NCI-H345 treated with DMSO at 0.1 percent for 48 hours (cell line): ENCODE results near the gene AK8.

ENCODE experiments used
- DNase-seq: peaks from one replicate; lab custom pipeline; 2025; ENCODE audit not compliant: unreplicated experiment; lab: John Stamatoyannopoulos, UW

The AK8 gene

DNA sequence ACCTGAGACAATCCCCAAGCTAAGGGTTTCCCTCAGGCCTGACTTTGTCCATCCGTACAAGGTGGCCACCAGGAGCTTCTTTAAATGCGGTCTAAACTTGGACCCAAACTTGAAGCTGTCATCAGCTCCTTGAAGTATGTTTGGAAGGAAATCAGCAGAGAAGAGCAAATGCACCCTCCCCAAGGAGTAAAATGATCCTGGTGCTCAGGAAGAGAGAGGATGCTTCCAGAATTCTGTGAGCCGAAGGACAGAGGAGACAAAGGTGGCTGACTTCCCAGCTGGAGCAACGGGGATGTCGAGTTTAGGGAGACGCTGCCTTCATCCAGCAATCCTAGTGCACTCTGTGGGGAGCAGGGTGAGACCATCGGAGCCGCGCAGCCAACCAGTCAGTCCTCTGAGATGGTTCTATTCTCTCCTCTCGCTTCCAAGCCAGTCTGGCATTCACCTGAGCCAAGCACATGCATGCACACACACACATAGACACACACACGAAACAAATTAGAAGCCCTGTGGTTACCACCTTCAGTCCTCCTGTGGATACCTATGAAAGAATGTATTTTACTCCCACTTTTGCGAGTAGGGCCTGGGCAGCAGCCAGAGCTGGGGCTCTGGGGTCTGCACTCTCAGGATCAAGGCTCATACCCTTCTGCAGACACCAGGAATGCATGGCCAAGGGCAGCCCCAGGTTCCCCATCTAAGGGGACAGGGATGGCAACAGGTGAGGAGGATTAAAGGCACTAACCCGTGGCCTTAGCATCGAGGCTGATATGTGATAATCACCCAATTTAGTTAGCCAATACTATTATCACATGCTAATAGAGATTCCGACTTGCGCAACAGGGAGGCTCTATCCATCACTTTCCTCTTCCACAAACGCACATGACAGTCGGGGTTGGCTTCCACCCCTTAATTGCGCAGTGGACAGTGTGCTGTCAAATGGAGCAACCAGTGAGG, 132.1 kb downstream of the AK8 start:
- no peak for DNase-seq

DNA sequence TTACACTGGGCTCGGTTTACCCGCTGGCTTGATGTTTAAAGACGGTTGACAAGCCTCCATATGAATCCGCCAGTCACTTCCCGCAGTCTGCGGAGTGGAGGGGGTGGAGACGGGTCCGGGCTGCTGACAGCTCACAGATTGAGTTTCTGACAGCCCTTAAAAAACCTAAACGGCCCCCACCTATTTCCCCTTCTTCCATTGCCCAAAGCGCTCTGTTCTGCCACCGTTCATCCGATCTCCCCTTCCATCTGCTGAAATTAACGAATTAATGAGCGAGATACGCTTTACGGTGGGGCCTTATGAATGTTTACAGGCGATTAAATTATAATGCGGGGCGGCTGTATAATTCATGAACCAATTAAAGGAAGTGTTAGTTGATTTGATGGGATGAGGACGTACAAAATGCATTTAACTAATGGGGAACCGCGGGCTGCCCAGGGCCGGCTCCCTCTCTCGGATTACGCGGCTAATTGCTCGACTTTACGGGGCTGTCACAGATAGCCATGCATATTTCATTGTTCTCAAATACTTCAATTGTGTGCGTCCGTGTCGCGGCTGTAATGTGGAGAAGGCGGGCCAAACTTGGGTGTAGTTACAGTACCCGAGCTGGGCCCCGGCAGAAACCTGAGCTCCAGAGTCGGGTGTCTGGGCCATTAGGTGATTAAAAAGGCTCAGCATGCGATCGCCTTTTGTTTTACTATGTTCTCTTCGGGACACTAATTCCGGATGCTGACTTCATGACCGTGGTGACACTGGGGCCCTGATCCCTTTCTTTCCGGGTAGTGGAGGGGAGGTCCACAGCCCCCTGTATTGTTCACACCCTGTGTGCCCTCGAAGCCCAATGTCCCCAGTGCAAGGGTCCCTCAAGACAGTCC, 133.0 kb downstream of the AK8 start:
- DNase-seq, result no peak

DNA sequence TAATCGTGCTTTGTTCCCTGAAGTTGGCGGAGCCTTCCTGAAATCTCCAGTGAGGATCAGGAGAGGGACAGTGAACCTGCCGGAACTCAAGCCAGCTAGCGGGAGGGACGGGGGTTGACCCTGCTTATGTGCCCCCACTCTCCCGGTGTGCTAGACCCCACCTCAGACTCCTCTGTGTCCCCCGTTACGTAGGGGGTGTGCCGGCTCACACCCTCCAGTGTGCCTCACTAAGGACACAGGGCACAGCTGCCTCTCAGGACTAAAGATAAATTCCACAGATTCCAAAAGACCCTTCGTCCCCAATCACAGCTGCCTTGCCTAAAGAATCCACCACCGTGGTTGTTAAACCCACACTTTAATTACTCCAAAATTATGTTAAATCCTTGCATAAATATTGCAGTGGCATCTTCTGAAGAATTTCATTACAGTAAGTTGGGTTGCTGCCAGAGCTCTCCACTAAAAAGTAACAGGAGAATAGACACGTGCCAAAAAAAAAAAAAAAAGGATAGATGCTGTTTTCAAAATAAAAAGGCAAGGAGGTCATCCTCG, 134.1 kb downstream of the AK8 start:
- DNase-seq, result no peak

DNA sequence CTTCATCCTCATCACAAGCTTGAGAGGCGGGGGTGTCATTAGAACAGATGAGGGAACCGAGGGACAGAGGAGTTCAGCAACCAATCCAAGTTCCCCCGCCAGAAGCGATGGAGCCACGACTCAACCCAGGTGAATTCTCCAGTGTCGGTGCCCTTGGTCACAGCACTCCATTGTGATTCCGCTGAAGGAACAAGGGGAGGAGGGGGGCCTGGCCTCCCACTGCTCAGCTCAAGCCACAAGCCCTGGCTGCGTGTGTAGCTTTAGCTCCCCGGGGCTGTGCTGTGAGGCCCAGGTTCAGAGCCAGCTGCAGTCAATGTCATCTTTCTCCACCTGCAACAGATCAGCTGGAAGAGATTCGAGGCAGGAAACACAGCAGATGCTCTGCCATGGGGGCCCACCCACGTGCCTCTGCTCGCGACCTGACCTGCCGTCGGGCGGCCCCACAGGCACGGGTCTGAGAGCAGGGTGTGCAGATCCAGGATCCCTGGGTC, 135.2 kb downstream of the AK8 start:
- DNase-seq, result no peak

DNA sequence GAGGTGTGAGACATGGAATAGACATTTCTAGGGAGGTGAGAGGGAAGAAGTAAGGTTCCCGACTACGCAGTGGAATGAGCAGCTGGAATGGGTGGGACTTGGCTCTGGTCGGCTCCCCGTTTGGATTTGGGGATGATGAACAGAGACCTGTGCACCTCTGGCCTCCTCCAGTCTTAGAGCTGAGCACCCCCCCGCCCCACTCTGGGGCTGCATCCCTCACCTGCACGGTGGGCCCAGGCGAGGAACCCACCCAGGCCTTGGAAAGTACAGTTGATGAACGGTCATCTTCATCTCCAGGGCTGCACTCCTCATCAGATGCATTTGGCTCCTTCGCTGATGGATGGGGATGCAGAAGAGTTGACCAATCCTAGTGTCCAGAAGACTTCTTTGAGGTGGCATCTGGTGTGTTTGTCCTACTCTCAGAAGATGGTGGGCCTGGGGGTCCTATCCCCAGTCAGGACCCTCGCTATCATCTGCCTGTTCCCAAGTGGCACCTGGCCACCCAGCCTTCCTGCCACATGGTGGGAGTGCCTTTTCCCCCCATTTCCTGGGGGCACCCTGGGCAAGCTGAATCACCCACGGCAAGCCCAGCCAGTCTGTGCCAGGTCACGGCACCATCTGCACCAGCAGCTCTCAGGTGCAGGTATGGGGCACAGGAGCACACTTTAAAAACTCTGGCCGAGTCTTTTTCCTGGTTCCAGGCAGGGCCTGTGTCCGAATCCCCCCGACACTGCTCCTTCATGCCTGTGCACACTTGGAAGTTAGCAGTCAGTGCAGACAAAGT, 137.4 kb downstream of the AK8 start:
- DNase-seq, result no peak

DNA sequence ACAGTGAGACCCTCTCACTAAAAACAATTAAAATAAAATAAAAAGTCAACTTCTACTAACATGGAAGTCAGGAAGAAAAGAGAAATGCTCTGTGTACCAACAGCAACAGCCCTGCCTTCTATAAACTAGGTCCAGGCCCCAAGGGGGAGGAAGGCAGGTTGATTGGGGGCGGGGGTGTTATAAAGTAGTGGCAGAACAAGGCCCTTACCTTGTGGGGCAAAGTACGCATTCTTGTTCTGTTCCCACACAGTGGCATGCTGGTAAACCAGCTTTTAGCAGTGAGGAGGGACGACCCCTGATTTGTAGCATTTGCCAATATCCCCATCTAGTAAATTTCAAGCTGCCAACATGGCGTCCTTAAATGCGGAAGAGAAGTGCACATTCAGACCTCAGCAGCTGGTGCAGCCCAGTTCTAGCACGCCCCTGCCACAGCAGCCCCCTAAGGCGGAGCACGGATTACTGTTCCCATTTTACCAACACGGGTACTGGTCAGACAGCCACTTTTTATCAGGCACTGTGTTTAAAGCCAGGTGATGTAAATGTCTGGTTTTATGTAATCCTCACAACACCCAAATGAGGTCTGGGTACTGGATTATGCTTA, 138.3 kb downstream of the AK8 start:
- no peak for DNase-seq

DNA sequence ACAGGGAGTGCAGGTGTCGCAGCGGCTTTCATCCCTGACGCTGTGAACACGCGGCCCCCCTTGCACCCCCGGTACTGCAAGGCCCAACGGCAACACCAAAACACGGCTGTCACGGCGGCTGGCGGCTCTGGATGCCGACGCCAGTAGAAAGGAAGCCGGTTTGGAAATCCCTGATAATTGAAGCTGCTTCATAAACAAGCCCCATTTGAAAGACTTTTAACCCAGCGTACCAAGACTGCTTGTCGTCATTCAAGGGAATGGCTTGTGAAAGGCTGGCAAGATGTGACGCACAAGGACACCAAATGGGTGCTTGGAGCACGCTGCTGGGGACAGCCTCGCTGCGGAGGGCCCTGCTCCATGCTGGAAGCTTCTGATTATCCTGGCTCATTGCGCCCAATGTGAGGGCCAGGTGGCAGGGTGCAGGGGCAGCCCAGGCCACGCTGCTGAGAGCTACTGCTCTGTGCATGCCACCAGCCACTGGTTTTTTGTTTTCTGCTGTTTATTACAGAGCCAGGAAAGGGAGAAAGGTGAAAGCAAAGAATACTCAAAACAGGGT, 144.7 kb downstream of the AK8 start:
- DNase-seq, result no peak

DNA sequence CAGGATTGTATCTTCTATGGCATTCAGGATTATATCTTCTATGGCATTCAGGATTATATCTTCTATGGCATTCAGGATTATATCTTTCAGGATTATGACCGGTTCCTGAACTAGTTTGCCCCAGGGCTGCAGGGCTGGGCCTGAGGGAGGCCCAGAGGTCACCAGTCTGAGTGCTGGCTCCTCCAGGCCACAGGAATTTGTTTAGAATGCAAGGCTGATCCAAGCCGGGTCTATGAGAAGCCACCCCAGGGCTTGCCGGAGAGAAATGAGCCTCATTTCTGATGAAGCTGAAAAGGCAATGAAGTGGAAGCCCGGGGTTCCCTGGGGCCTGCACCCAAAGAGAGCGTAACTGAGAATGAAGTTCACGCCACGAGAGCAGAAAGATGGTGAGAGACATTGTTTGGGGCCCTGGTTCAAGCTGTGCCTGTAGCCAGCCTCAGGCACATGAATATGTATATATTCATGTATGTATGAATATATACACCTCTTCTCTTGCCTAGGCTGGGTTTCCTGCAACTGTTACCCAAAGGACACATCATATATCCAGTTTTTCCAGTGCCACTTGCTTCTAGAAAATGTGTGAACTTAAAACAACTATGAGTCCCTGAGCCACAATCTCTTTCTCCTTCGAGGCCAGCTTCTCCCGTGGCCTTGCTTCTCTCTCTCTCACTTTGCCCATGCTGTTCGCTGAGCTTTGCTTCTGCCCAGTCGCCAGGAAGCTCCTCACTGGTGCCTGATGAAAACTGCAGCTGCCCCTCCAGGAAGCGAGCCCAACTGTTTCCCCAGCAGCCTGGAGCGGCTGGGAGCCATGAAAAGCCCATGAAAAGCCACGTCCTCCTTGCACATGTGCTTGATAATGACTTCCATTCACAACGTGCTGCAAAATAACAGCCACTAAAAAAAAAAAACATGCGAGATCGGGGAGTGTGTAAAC, 145.5 kb downstream of the AK8 start:
- no peak for DNase-seq

DNA sequence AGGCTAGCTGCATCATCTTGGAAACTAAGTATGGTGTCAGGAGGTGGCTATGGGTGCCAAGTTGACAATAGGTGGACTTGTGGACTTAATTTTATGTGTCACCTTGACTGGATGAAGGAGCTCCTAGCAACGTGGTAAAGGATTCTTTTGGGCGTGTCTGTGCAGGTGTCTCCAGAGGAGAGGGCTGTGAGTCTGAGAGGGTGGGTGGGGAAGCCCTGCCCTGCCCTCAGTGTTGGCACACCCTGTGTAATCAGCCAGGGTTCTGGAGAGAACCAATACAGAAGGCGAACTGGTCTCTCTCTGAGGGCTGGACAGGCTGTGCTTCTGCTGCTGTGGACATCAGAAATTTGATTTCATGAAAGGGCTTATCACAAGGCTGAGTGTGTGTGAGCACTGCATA, 146.9 kb downstream of the AK8 start:
- no peak for DNase-seq

DNA sequence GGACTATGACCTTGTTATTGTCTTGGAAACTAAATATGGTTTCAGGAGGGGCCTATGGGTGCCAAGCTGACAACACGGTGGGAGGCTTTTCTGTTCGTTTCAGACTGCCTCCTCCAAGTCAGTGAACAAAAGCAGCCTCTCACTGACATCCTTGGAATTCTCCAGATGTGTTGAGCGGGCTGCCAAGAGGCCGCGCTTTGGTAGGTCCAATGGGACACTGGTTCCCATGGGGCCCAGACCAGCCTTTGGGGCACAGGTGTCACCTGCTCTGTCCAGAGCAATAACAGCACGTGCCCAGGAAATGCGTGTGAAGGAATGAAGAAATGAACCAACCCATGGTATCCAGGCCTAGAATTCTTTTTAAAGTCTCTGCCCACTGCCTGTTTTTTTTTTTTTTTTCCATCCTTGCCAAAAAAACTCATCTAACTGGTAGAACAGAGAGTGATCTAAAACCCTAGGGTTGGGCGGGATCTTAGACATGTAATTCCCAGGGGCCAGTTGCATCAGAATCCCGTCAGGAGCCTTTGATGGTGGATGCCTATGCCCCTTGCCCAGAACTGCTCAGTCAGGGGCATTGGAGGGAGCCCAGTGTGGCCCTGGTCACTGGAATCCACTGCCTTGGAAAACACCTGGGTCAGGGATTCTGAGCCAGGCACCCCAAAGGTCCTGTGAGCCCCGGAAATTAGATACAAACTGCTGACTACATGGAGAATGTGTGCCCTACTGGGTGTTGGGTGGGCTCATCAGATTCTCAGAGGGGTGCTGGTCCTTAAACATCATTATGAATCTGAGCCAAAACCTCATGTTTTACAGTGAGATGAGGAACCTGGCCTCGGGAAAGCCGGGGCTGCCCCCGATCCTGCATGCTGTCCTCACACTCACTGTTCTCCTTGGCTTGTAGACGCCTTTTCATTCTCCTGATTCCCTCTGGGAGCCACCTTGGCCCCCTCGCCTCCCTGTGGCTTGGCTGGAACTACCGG, 147.7 kb downstream of the AK8 start:
- DNase-seq, result no peak

DNA sequence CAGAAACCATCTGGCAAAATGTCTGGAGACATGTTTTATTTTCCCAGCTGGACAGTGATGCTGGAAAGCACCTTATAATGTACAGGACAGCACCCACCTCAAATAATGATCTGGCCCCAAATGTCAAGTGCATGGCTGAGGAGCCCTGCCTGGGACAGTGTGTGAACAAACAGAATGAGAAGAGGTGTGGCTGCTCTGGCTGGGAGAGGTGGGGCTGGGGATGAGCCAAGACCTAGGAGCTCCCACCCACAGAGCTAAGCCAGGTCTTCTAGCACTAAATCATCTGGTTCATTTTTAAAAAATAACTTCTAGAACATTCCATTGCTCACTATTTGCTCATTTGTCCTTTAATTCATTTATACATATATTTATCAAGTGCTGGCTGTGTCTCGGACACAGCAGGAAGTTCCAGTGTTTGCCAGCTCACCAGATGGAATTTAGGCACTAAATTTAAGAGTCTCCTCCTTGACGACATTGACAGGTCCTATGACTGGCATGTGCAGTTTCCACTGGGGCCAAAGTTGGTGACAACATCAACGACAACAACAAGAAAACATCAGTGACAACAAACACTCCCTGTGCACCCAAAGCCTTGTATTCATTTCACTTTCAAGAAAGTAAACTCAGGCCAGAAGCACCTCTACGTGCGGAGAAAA, 148.7 kb downstream of the AK8 start:
- DNase-seq, result no peak

DNA sequence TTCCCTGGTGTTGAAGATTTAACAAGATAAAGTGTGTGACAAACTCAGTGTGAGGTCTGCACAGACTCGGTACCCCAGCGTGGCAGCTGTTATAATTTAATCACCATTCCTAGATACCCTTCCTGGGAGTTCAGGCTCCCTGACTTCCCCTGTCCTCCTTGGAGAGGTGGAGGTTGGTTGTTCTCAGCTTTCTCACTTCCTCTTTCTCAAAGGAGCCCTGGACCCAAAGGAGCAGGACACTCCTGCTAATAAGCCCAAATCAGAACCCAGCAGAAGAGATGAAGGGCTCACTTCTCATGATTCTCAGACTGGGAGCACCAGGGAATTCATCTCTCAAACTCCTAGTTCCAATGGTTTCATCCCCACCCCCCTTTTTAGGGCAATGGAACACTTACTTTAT, 149.6 kb downstream of the AK8 start:
- no peak for DNase-seq

DNA sequence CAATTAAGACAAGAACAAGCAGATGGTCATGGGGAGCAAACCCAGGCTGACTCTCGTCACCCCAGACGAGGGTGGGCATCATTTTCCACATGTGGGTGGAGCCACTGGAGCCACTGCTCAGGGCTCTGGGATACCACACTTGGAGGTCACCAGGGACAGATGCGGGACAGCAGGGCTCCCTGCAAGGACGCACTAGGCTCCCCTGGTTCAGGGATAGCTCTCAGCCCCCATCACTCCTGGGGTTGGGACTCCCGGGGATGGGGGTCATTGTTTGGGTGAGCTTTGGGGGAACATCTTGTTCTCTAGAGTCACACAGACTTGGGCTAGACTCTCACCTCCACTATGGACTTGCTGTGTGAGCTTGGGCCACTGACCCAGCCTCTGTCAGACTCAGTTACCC, 150.0 kb downstream of the AK8 start:
- no peak for DNase-seq

DNA sequence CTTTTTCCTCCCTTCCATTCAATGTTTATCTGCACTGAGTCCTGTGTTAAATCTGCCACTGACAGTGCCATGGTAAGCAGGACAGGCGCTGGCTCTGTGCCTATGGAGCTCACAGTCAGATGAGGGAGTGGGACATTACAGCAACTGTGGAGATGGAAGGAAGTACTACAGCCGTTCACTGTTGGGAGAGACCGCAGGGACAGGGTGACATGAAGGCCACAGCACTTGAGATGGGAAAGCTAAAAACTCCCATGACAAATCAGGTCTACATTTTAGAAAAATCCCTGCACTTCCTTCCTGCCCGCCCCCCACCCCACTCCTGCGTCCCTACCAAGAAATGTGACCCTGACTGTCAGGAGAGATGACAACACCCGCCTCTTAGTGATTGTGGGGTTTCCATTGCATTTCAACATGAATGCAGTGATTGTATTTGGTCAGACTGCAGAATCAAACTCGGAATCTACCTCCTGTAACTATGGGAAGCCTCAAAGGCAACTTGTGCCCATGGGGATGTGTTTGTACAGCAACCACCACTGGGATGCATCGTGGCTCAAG, 151.4 kb downstream of the AK8 start:
- no peak for DNase-seq

DNA sequence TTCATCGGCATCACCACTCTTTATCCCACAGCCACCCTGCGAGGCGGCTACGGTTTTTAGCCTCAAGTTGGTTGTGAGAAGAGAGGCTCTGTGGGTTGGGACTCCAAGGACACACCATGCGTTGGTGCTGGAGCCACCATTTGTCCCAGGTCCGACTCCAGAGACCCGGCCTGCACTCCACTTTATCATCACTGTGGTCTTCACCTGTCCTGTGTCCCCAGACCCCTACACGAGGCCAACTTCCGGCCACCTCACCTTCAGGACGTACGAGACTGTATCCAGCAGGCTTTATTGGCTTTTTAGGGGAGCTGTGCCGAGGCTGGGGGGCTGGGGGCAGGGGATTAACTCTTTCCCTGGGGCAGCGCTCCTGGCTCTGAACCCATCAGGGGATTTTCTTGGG, 152.8 kb downstream of the AK8 start:
- no peak for DNase-seq

DNA sequence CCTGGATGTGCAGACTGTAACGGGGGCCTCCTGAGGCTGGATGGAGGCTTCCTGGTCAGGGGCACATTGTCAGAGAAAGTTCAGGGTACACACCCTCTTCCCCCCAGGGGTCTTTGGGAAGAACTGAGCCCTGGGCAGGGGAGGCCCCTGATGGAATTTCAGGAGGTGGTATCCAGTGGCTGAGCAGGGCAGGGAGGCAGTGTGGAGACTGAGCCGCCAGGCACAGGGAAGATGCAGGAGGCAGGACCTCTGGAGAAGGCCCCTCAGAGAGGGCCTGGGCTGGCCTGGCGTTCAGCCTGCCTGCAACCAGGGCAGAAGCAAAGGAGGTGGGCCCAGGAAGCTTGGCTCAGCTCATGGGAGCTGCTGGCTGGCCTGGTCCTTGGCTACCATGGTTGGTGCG, 154.3 kb downstream of the AK8 start:
- DNase-seq, result no peak

DNA sequence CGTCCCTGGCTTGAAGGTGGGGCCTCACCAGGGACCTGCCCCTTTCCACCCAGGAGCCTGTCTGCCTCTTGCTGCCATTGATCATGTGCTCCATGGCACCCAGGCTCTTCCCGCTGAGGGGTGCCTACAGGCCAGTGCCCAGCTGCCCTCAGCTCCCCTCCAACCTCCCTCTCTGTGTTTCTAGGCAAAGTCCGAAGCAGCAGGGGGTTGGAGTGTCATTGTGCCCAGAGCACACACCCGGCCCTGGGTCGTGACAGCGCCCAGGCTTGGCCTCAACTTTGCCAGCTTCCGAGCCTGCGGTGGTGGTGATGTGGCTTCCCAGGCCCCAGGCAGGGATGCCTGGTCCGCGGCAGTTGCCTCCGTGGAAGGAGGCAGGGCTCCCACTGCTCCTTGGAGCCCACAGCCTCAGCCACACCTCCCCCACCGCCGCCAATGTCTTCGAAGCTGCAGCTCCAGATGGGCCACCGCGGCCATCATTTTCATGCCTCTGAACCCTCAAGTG, 155.5 kb downstream of the AK8 start:
- no peak for DNase-seq
